Activated CD4-positive, alpha-beta T cell treated with anti-CD3 and anti-CD28 coated beads, Interleukin-10, Interleukin-2, amounts not matched to agents 100 ng/mL and 50 ng/mL, durations not matched to agents 16 hours and 8 hours (primary cell): Measurements from ENCODE around the gene ESRRB.
"Not testable (repeated sequence)": the region's sequence is repeated elsewhere in the genome, so short reads cannot be mapped to it uniquely, and the experiment has no call there.

ENCODE experiments used
- DNase-seq: peaks from one replicate; pipeline ENCODE4 v3.0.0-alpha.2; 2020

ESRRB gene

DNA sequence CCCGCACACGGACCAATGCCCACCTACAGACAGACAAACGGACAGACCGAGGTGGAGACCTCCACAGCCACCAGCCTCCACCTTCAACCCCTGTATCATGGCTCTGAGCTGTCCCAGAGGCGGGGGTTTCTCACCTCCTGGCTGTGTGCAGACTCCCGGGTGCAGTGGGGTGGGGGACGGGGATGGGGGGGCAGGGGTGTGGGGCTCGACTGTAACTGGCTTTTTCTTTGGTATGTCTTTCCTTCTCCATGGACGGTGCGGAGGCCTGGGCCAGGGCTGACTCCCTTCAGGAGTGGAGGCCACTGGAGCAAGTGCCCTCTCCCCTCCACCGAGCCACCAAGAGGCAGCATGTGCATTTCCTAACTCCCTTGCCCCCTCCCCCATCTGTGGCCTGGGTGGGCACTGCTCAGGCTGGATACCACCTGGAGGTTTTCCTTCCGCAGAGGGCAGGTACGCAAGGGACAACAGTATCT lies 122.6 kb downstream of the ESRRB start:
- DNase-seq: no peak

DNA sequence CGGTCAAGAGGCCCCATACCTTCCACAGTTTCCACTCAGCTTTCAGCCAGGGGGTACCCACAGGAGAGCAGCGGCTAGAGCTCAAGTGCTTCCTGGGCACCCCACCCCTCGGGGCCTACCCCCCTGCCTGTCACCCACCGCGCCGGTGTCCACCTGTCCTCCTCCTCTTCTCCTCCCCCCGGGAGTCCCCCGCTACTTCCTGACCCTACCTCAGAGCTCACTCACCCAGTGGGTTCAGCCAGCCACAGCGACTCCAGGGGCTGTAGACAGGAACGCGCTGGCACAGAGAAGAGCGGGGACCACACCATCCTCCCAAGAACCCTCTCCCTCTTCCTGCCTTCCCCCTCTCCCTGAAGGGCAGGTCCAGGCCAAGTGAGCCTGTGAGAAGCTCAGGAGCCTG lies 123.0 kb downstream of the ESRRB start:
- DNase-seq: no peak

DNA sequence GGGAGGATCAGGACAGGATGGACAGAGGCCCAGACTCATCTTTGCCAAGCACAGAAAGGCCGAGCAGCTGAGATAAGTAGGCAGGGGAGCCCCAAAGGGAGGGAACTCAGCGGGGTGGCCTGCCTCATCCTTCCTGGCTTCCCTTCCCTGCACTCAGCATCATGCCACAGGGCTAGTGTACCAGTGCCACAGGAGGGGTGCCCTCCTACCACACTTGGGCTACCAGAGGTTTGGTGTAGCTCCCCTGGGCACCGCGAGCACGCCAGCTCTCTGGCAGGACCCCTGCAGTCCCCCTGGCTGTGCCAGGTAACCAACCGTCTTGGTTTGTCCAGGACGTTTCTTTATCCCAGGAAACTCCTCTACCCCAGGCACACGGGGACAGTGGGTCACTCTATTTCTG lies 123.5 kb downstream of the ESRRB start:
- DNase-seq: no peak

DNA sequence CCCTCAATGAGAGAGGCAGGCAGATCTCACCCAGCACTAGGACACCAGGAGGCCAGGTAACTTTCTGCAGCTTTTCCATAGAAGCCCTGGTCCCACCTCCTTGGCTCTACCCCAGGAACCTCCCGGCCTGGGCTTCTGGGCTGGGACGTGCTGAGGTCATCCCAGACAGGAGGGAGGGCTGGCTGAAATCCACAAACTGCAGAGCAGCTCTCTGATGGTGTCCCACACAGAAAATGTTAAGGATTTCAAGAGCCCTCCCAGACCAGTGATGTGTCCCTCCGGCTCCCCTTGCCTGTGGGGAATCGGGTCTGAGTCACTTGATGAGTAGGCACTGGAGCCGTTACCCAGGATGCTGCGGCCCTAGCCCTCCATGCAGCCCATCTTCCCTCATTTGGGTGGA lies 124.1 kb downstream of the ESRRB start:
- DNase-seq: no peak

DNA sequence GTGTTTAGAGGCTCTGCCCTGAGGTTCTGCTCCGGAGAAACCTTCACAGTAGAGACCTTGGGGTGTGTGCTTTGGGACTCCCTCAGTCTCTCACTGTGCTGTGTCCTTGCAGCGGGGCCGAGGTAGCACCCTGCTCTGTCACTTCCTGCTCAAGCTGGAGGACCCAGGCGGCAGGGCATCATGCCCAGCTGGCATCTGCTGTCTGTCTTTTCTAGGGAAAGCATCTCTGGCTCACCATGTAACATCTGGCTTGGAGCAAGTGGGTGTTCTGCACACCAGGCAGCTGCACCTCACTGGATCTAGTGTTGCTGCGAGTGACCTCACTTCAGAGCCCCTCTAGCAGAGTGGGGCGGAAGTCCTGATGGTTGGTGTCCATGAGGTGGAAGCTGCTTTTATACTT lies 124.5 kb downstream of the ESRRB start:
- no peak for DNase-seq

DNA sequence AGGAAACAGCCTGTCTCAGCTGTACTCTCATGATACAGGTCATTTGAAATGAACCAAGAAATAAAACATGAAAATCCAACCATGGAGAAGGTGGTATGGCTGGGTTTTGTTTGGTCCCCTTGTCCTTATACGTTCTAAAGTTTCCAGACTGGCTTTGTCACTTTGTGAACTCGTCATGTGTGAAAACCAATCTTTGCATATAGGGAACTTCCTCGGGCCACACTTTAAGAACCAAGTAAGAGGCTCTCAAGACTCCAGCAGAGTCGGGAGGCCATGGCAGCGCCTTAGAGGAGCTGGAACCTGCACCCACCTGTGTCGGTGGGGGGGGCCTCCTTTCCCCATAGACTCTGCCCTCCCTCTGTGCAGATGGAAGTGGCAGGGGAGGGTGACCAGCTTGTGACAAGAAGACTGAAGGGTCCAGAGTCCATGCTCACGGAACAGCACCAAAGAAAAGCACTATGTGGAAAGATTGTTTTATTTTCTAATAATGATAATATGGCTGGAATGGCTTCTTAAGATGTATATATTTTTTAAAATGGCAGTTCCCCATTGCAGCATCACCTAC lies 125.3 kb downstream of the ESRRB start:
- DNase-seq: no peak

DNA sequence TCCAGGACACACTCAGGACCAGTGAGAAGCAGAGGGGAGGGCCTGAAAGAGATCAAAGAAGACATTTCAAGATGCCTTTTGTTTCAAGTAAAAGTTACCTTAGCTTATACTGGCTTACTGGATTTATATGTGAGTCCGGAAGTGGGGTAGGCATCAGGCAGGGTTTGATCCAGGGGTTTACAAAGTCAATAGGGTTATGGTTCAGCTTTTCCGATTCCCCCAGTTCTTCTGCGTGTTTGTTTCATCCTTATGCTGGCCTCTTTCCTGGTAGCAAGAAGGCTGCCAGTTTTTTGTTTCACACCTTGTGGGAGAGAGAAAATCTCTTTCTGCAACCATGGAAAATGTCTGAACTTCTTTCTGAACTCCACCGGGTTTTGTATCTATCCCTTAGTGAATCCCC lies 126.3 kb downstream of the ESRRB start:
- no peak for DNase-seq

DNA sequence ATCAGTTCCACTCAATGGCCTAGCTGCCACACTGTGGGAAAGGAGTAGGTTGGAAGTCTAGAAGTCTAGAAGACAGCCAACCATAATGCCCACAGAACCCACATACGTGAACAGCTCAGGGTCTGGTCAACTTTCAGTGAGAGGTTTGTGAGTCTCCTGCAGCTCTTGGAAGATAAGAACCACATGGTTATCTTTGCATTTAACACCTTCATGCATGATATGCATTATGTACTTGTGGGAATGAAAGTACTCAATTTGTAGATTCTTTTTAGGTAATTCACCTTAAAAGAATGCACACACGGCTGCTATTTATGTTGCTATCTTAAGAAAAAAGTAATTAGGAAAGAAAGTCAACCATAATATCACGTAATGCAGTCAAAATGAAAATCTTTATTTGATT lies 126.7 kb downstream of the ESRRB start:
- DNase-seq: no peak

DNA sequence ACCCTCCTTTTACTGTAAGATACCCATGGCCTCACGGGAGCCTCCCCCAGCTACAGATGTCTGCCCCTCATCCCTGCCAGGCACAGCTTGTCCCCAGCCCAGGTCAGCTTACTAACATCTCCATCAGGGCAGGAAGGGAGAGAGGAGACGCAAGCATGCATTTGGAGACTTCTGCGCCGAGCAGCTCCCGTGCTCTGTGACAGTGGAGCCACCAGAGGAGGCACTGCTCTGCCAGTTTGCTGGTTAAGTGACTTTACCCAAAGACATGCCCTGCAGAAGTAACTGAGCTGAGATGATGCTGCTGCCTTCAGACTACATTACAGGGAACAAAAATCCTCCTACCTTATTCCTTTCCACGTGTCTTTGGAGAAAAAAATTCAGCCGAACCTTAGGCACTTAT lies 133.4 kb downstream of the ESRRB start:
- DNase-seq: no peak

DNA sequence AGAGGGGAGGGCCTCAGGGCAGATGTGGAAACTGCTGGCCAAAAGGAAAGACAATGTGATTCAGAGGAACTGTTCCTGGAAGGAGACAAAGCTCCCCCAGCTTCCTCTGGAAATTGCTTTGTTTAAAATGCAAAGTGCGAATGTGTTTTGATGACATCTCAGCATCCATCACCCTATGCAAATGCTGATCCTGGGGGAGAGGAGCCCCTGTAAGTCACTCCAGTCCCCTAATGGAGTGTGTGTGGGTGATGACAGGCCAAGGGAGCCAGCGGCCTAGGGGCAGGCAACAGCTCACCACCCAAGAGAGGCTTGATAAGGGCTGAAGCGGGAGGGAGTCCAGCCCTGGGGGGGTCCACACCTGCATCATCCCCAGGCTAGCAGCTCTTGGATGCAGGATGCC lies 134.2 kb downstream of the ESRRB start:
- DNase-seq: no peak

DNA sequence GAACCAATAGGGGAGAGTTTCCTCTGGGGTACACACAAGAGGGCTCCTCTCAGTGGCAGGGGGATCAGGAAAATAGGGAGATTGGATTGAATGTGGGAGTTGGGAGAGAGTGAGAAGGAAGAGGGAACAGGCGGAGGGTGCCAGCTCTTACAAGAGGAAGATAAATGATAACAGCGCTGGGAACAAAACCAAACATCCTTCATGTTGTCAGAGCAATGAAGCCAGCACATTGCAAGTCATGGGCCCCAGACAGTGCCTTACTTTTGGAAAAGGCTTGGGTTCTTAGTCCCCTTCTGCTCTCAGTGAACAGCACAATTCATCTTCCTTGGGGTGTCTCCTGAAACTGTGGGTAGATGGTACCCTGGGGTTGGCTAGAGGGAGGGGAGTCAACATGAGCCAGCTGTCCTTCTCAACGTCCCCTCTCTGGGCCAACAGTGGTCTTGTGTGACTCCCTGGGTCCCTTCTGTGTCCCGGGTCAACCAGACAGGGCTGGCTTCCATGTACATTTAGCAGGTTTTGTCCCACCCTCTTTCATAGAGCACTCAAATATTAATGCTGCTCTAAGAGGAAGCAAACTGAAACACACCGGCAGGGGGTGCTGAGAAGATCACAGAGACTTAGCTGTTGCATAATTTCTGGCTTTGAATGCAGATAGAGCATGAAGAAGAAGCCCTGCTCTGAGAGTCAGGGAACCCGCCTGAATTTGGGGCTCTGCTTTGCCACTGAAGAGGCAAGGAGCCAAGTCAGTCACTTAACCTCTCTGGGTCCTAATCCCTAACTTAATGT lies 138.5 kb downstream of the ESRRB start:
- peak; percentile 20 for DNase-seq

DNA sequence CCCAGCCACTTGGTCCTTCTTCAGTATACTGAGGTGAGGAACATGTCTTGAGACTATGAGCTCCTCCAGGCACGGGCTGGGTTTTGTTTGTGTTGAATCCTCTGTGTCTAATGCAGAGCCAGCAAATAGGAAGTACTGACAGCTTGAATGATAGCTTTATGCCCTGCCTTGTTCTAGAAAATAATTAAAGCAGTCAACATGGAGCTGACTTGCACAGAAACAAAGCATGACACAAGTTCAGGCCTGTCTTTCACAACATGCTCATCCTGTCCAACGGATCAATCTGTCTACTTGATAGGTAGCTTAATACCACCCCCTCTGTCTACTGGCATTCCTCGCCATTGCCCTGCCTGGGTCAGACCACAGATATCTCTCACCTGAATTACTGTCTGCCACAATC lies 140.9 kb downstream of the ESRRB start:
- no peak for DNase-seq

DNA sequence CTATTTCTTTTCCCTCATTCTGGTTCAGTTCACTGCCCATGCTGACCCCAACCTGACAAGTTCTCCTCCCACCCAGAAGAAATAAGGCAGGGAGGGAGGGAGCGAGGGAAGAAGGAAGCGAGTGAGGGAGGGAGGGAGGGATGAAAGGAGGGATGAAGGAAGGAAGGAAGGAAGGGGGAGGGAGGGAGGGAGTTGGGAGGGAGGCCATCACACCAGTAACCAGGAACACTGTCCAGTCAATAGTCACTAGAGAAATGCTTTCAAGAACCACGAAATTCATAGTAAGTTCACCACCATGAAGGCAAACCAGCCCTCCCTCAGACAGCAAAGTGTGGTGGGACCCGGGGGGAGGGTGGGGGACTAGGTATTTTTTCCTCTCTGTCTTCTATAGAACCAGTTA lies 142.4 kb downstream of the ESRRB start:
- no peak for DNase-seq

DNA sequence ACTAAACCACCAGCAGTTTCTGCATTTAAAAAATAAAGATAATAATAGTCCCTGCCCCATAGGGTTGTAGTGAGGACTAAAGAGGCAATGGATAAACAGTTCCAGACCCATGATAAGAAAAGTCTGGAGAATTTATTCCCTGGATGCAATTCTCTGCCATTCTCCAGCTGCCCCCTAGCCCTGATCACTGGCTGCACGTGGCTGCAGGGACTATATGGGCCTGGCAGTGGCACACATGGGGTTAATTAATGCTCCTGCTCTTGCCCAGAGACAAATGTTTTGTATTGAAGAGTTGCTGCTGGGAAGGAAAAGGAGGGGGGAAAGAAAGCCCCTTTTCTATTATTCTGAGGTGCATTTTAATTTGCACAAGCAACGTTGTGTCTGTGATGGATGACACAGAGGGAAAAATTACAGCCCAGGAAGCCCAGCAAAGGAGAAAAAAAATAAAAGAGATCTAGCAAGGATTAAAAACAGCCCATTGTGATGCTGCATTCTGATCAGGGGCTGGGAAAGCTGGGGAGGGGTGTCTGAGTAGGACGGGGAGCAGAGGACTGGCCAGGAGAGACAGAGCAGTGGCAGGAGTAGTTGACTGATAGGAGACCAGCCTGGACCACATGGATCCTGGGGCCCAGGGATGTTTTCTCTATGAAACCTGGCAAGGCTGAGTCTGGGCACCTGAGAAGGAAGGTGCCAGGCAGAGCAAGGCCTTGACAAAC lies 149.3 kb downstream of the ESRRB start:
- no peak for DNase-seq

DNA sequence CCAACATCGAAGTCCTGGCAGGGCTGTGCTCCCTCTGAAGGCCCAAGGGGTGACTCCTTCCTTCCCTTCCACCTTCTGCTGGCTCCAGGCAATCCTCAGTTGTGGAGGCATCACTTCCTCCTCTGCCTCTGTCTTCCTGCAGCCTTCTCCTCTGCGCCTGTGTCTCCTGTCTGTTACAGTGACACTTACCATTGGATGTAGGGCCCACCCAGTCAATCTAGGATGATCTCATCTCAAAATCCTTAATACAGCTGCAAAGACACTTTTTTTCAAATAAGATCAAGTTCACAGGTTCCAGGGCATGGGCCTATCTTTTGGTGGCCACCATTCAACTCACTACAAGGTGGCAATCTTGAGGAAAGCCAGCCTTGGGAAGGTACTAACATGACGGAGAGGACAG lies 155.1 kb downstream of the ESRRB start:
- no peak for DNase-seq

DNA sequence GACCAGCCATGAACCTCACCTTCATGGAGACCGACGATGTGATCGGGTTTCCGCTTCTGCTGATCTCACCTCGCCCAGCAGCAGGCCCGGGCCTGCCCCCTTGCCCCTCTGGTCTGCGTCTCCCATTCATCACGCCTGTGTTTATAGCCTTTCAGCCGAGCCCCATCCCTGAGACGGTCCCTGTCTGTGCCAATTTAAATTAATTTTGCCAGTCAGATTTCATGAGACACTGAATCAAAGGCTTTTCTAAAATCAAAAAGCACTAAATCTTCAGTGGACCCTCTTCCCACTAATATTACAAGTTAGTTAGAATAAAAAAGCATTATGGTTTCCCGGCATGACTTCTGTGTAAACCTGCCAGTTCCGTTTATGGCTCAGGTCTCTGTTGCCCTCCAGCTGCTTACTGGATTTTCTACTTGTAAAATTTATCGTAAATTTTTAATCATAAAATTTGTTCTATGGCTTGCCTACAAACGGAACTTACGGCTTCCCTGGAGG lies 155.9 kb downstream of the ESRRB start:
- DNase-seq: no peak

DNA sequence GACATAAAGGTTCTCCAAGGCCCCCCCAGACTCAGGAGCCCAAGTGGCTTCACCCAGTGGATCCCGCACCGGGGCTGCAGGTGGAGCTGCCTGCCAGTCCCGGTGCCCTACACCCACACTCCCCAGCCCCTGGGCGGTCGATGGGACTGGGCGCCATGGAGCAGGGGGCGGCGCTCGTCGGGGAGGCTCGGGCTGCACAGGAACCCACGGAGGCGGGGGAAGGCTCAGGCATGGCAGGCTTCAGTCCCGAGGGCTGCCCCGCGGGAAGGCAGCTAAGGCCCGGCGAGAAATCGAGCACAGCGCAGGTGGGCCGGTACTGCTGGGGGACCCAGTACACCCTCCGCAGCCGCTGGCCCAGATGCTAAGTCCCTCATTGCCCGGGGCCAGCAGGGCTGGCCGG lies 160.7 kb downstream of the ESRRB start:
- DNase-seq: not testable (repeated sequence)

DNA sequence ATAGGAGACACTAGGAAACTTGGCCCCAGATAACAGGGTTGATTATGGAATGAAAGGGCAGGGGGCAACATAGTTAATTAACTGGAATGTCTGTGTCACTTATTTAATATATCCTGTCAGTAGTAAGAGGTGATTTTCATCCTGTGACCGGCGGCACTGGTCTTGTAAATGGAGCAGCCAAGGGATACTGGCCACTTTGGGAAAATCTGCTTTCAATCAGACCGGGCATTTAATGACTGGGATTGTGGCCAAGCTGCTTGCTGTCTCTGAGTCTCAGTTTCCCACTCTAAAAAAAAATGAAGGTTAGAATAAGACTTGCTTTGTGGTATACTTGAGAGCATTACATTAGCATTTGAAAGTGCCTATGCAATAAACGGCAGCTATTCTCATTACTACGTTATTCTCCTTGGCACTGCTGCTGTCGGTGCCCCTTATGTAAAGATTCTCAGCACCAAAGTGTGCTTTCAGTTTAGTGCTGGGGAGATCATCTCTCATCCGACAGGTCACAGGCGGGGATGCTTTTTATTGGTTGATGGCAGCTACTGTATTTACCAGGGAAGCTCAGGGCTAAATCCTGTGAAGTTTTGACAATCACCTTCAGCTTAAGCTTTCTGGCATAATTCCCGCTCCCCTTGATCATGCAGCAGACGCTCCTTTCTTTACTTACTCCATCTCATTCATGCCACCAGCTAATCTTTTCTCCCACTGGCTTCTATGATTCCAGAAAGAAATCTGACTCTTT lies 162.1 kb downstream of the ESRRB start:
- no peak for DNase-seq

DNA sequence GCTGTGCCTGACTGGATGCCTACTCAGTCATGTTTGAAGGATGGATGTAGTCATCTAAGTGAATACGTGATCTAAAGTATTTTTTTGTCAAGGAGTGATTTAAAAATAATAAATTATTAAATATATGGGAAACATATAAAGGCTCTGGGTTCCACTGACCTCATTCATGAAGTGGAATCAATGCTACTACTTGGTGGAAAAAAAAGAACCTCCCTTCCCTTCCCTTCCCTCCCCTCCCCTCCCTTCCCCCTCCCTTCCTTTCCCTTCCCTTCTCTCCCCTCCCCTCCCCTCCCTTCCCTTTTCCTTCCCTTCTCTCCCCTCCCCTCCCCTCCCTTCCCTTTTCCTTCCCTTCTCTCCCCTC lies 162.7 kb downstream of the ESRRB start:
- no peak for DNase-seq

DNA sequence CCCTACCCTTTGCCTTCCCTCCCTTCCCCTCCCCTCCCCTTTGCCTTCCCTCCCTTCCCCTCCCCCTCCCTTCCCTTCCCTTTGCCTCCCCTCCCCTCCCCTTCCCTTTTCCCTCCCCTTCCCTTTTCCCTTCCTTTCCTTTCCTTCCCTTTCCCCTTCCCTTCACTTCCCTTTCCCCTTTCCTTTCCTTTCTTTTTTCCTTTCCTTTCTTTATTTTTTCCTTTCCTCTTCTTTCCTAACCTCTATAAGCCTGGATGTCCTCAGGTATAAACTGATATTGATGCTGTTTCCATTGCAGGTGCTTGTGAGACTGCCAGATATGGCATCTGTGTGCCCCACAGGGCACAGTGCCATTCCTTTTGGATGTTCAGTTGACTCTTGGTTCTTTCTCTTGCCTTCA lies 163.2 kb downstream of the ESRRB start:
- DNase-seq: no peak

DNA sequence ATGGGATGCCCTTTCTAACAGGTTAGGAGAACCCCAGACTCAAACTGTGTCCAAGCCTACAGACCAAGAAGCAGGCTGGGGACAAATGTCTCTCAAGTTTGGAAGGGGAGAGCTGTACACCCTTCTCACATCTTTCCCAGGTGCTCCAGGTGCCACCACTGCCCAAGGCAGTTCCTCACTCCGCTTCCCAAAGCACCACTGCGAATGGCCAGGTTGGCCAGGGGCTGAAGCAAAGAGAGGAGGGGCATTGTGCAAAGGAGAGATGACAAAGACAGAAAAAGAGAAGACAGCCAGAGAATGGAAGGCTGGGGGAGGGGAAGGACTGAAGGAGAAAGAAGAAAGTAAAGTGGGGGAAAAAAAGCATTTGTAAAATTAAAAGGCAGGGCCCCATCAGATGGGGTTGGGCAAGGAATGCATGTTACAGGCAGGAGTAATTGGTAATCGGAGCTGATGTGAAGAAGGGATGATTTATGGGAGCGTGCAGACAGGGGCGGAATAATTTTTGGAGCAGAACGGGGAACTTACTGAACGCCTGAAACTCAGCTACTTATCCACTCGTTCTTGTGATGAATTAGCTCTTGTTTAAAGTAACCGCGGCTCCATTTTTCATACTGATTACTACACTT lies 165.8 kb downstream of the ESRRB start:
- DNase-seq: no peak

DNA sequence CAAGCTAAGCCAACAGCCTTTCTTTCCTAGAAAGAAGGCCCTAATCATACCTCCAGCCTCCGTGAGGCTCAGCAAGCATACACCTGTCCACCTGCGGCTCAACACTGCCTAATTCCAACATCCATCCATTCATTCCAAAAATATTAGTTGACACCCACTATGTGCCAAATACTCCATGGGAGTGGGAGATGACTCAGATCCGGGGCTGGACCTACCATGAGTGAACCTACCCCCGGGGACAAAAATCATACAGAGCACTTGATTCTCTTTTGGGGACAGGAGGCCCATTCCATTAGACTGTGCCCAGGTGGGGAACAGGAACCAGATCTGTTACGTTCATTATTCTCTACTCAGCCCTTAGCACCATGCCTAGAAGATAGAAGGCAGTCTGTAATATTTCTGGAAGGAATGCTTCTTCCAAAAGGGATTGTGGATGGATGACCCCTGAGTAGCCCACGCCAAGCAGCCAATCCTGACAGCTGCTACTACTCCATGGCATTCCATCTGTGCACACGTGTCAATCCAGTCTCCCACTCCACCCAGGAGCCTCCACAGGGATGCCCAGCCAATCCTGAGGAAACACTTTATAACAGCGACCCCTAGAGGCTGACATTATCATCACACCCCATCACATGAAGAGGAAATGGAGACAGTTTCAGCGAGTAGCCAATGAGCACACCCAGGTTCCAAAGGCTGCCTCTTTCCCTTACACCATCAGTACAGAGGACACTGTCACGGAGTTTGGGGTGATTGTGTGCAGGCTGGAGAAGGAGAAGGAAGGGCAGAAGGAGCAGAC lies 170.7 kb downstream of the ESRRB start:
- peak; percentile 38 for DNase-seq
